ENCODE results near the gene ZBTB26.

DNA sequence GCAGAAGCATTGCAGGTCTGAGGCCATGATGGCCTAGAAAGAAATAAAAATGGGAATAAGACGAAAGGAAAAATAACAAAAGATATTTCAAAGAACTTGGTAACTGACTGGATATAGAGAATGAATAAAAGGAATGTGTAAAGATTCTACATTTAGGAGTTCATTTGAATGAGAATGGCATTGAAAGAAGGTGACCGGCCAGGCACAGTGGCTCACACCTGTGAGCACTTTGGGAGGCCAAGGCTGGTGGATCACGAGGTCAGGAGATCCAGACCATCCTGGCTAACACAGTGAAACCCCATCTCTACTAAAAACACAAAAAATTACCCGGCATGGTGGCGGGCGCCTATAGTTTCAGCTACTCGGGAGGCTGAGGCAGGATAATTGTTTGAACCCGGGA, 8.6 kb downstream of the ZBTB26 start:
- TF ChIP-seq, protein P1, sequence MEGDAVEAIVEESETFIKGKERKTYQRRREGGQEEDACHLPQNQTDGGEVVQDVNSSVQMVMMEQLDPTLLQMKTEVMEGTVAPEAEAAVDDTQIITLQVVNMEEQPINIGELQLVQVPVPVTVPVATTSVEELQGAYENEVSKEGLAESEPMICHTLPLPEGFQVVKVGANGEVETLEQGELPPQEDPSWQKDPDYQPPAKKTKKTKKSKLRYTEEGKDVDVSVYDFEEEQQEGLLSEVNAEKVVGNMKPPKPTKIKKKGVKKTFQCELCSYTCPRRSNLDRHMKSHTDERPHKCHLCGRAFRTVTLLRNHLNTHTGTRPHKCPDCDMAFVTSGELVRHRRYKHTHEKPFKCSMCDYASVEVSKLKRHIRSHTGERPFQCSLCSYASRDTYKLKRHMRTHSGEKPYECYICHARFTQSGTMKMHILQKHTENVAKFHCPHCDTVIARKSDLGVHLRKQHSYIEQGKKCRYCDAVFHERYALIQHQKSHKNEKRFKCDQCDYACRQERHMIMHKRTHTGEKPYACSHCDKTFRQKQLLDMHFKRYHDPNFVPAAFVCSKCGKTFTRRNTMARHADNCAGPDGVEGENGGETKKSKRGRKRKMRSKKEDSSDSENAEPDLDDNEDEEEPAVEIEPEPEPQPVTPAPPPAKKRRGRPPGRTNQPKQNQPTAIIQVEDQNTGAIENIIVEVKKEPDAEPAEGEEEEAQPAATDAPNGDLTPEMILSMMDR (IDR thresholded peaks at IDR 0.05), result no peak
- TF ChIP-seq POLR2A (IDR thresholded peaks at IDR 0.05) (no peak), POLR2AphosphoS5 (IDR thresholded peaks at IDR 0.05) (no peak), EP300 (IDR thresholded peaks at IDR 0.05) (no peak)
